Calu3 (cell line): ENCODE measurements around the gene SYT7. TPM values are rescaled to one million over a fixed set of nuclear protein-coding genes. Genes with fewer than 3 reads are reported as not detected.

Source experiments
- BruUV-seq: library from RNA; stranded (reverse); fragments of 400-500 nt; replicated peaks from 2 replicates; lab custom pipeline; 2021; lab: Mats Ljungman, UMichigan
- CTCF ChIA-PET: fragments of 300-600 bp; sonication (Branson Sonifier 250); formaldehyde crosslinking; loops from one replicate; lab custom pipeline; 2022; ENCODE audit warnings: antibody characterized with exemption; lab: Charles Lee
- DNase-seq: peaks from one replicate; pipeline ENCODE4 v3.0.0; 2022
- H3K27ac Mint-ChIP-seq: one replicate; pipeline ENCODE4 v1.8.0; 2022; ENCODE audit warnings: mixed read lengths; ENCODE audit not compliant: unreplicated experiment
- H3K27me3 Mint-ChIP-seq: one replicate; pipeline ENCODE4 v1.8.0; 2022; ENCODE audit warnings: mixed read lengths; ENCODE audit not compliant: unreplicated experiment
- H3K36me3 Mint-ChIP-seq: one replicate; pipeline ENCODE4 v1.8.0; 2022; ENCODE audit warnings: mild to moderate bottlenecking, moderate library complexity, mixed read lengths; ENCODE audit not compliant: insufficient read depth, unreplicated experiment
- H3K4me1 Mint-ChIP-seq: one replicate; pipeline ENCODE4 v1.8.0; 2022; ENCODE audit warnings: mild to moderate bottlenecking, low read depth, mixed read lengths; ENCODE audit not compliant: unreplicated experiment
- H3K4me3 Mint-ChIP-seq: one replicate; pipeline ENCODE4 v1.8.0; 2022; ENCODE audit warnings: mild to moderate bottlenecking, low read depth, moderate library complexity, mixed read lengths; ENCODE audit not compliant: unreplicated experiment
- H3K9me3 Mint-ChIP-seq: one replicate; pipeline ENCODE4 v1.8.0; 2022; ENCODE audit warnings: low read depth, mixed read lengths; ENCODE audit not compliant: unreplicated experiment
- intact Hi-C: fragments of 100-400 bp; cut with micrococcal nuclease; formaldehyde crosslinking; loops from one replicate; pipeline ENCODE4 v1.10.0; 2022; ENCODE audit not compliant: unreplicated experiment
- total RNA-seq: library from RNA; stranded (reverse); gene quantifications from 2 replicates; pipeline ENCODE4 v1.2.3, GENCODE V29; 2022
- TF ChIP-seq, protein P1 (sequence below): fragments of 200-600 bp; IDR thresholded peaks from one replicate; pipeline ENCODE4 v1.8.0; 2022; ENCODE audit warnings: antibody characterized with exemption; ENCODE audit not compliant: unreplicated experiment

SYT7 gene
- total RNA-seq, 1 experiment from 2014 or later = 4.4 TPM

DNA sequence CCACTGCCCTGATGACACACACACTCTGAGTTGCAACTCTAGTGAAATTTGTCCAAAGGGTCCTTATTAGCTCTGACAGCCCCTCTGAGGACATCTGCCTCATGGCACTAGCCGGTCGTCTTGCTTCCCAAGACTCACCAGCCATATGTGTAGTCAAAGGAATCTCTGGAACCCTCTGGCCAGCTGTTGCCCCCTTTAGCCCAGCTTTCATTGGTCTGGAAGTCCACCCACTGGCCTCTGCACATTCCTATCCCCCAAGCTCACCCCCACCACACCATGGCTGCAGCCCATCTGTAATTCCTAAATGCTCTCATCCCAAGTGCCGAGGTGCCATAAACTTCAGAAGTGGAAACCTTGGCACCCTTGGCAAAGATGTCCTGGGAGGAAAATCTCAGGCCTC, 24.3 kb downstream of the SYT7 start:
- intact Hi-C loops = no loop called here
- CTCF ChIA-PET = no interaction called here
- Mint-ChIP-seq H3K4me1 (peaks cover 14% of the 10 kb centered on the region), H3K27me3 (peaks cover 99% of the 10 kb centered on the region), H3K27ac (no peak overlapping the region), H3K4me3 (no peak overlapping the region), H3K36me3 (no peaks in the 10 kb centered on the region), H3K9me3 (no peaks in the 10 kb centered on the region)
- no TSS peak for BruUV-seq
- TF ChIP-seq, protein P1, sequence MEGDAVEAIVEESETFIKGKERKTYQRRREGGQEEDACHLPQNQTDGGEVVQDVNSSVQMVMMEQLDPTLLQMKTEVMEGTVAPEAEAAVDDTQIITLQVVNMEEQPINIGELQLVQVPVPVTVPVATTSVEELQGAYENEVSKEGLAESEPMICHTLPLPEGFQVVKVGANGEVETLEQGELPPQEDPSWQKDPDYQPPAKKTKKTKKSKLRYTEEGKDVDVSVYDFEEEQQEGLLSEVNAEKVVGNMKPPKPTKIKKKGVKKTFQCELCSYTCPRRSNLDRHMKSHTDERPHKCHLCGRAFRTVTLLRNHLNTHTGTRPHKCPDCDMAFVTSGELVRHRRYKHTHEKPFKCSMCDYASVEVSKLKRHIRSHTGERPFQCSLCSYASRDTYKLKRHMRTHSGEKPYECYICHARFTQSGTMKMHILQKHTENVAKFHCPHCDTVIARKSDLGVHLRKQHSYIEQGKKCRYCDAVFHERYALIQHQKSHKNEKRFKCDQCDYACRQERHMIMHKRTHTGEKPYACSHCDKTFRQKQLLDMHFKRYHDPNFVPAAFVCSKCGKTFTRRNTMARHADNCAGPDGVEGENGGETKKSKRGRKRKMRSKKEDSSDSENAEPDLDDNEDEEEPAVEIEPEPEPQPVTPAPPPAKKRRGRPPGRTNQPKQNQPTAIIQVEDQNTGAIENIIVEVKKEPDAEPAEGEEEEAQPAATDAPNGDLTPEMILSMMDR = no peak
- DNase-seq = no peak

DNA sequence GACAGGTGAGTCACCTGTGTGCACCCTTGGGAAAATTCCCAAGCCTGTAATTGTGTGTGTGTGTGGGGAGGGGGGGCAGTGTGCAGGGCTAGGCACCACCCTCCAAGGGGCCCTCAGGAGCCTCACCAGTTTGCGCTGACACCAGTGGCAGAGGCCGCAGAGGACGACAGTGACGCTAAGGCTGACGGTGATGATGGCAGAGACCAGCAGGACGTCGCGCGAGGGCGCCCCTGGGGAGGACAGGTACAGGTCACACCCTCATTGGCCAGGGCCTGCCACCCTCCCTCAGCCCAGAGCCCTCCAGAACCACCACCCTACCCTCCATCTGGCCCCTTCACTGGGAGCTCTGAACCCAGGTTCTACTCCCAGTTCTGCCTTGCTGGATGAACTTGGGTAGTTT, 24.9 kb downstream of the SYT7 start:
- CTCF ChIA-PET = no interaction called here
- Mint-ChIP-seq H3K4me3 (no peak overlapping the region), H3K36me3 (no peaks in the 10 kb centered on the region), H3K27ac (no peak overlapping the region), H3K9me3 (no peaks in the 10 kb centered on the region), H3K4me1 (peaks cover 14% of the 10 kb centered on the region), H3K27me3 (peaks cover 99% of the 10 kb centered on the region)
- DNase-seq = no peak
- no TSS peak for BruUV-seq
- TF ChIP-seq, protein P1 = no peak
- intact Hi-C loops = no loop called here

DNA sequence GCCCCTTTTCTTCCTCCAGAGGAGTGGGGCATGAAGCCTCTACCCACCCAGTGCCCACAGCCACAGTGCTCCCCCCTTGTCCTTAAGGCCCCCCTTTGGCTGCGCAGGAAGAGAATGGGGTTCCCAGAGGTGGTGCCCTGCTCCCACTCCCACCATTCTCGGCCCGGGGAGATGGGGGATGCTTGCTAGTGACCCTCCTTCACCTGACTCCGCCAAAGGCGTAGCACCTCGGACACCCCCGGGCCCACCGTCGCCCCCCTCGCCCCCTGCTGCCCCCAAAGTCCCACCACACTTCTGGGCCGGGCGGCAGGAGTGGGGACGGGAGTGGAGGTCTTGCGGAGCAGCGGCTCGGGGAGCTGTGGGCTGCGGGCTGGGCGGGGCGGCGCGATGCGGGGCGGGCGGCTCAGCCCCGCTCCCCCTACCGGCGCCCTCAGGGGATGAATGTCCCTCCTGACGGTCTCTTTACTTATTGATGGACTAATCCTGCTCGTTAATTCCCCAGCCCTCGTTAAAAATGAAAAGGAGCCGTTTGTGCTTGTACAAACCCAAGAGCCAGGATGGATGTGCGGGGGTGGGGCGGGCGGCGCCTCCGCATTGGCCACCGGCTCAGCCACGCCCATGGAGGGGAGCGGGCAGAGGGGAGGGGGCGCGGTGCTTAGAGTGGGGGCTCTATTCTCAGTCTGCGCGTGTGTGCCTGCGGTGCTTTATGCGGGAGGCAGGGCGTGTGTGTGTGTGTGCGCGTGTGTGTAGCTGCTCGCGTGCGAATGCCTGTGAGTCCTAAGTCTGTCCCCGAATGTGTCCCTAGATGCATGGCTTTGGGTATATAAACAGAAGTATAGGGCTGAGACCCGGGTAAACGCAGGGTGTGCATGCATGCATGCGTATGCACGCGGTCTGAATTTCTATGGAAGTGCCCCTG, 25.6 kb downstream of the SYT7 start:
- peaks cover 14% of the 10 kb centered on the region for H3K4me1 Mint-ChIP-seq
- no peaks in the 10 kb centered on the region for H3K9me3 Mint-ChIP-seq
- H3K27ac Mint-ChIP-seq = no peak overlapping the region
- H3K4me3 Mint-ChIP-seq = no peak overlapping the region
- TF ChIP-seq, protein P1 = no peak
- no TSS peak for BruUV-seq
- intact Hi-C loops = no loop called here
- no peak for DNase-seq
- H3K27me3 Mint-ChIP-seq = peaks cover 99% of the 10 kb centered on the region
- no peaks in the 10 kb centered on the region for H3K36me3 Mint-ChIP-seq
- CTCF ChIA-PET = no interaction called here

DNA sequence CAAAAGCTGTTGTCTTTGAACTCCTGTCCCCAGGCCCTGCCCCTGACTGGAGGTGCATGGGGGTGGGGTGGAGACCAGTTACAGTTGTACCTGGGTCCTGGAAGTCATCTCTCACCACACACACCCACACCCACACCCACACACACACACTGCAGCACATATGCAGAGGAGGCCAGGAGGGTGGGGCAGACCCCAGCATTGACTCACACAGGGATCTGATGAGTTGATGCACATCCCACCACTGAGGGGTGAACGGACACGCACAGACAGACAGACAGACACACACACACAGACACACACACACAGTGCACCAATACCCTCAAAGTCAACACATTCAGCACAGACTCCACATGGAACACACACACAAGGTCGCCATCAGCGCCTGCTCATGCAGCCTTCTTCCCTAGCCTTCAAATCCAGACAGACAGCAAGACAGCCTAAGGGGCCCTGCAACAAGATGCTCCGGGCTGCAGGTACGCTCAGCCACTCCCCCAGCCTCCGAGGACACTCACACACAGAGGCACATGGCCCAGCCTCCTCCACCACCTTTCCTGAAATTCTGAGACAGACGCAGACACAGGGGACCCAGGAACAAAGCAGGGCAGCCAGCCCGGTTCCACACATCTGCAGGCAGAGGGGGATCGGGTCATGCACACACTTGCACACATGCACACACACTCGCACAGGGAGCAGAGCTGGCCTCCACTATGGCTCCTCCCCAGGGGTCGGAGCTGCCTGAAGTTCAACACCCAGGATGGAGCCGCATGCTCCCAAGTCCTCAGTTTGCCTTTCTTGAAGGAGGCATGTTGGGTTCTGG, 26.5 kb downstream of the SYT7 start:
- BruUV-seq = no TSS peak
- Mint-ChIP-seq H3K4me1 (peaks cover 14% of the 10 kb centered on the region), H3K36me3 (no peaks in the 10 kb centered on the region), H3K9me3 (no peaks in the 10 kb centered on the region), H3K27me3 (peaks cover 90% of the 10 kb centered on the region), H3K27ac (no peak overlapping the region), H3K4me3 (no peak overlapping the region)
- intact Hi-C loops = no loop called here
- no peak for DNase-seq
- TF ChIP-seq, protein P1 = no peak
- CTCF ChIA-PET = interaction anchor here (1.1 kb wide), 1 partner anchor 12 kb away, joined by 3 read pairs; no protein-coding TSS in a partner anchor
